ENCODE measurements around the gene SDK1. TPM values are rescaled to one million over a fixed set of nuclear protein-coding genes. Genes with fewer than 3 reads are reported as not detected.

SDK1 gene
- total and polyA plus RNA-seq, 2 donors (not counting 3 experiments of a cell fraction or from before 2014, with no cell fraction given) = 1.6 to 3.9 TPM

DNA sequence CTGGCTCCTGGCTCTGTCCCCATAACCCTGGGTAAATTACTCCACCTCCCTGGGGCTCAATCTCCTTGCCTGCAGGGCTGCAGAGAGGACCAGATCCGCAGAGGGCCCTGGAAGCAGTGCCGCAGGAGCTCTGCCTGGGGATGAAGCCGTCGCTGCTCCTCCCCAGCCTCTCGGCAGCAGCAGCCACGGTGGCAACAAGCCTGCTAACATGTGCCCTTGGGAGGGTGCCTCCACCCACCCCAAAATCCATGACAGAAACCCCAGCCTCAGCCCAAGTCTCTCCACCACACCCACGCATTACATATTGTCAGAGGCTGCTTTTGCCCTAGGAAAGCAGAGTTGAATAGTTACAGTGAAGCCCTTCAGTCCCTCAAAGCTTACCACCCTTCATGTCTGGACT lies 894.6 kb downstream of the SDK1 start:
- Histone ChIP-seq H3K79me2 (ENCODE audit: control insufficient read depth, insufficient read depth, low read length) (no peaks in the 10 kb centered on the region), H2AFZ (ENCODE audit: low read depth, low read length) (no peak overlapping the region), H3K4me3 (replicated peaks in 1 of 3; ENCODE audit: insufficient read depth in 1 of 3, low read depth in 1 of 3, low read length in 3 of 3) (no peak overlapping the region), H3K27me3 (ENCODE audit: control insufficient read depth in 2 of 2, insufficient read depth in 2 of 2, low read length in 2 of 2) (no peaks in the 10 kb centered on the region), H3K9me3 (replicated peaks; ENCODE audit: control insufficient read depth, insufficient read depth, low read length) (no peaks in the 10 kb centered on the region), H3K27ac (ENCODE audit: insufficient read depth, low read depth, low read length) (no peak overlapping the region), H3K4me1 (ENCODE audit: control insufficient read depth, extremely low read depth, insufficient read depth, low read length) (no peaks in the 10 kb centered on the region), H3K9ac (replicated peaks; ENCODE audit: extremely low read depth, insufficient read depth, low read length) (no peak overlapping the region), H4K20me1 (replicated peaks; ENCODE audit: control insufficient read depth, extremely low read depth, insufficient read depth, low read length) (no peaks in the 10 kb centered on the region), H3K4me2 (ENCODE audit: insufficient read depth, low read length) (no peak overlapping the region), H3K9me1 (replicated peaks; ENCODE audit: control insufficient read depth, extremely low read depth, insufficient read depth, low read length) (no peaks in the 10 kb centered on the region), H3K36me3 (ENCODE audit: control insufficient read depth in 2 of 2, extremely low read depth in 1 of 2, insufficient read depth in 2 of 2, low read length in 2 of 2) (no peaks in the 10 kb centered on the region)
- DNase-seq (ENCODE audit: low read depth, low spot score) (no peak), FAIRE-seq (no peak)
- CTCF ChIA-PET = no interaction called here
- no peak for TF ChIP-seq GATA2 (IDR thresholded peaks at IDR 0.05; ENCODE audit: insufficient read depth, insufficient read length, low read depth, low read length)
- no peak for TF ChIP-seq MYC (IDR thresholded peaks at IDR 0.05; ENCODE audit: low read depth, low read length)
- no peak for TF ChIP-seq POLR2A (IDR thresholded peaks at IDR 0.05; ENCODE audit: low read depth, low read length)
- TF ChIP-seq JUN (IDR thresholded peaks at IDR 0.05; ENCODE audit: borderline replicate concordance, insufficient read depth, insufficient read length, low read depth) = no peak
- TF ChIP-seq POLR2AphosphoS5 (IDR thresholded peaks at IDR 0.05; ENCODE audit: insufficient read depth, low read depth, low read length) = no peak
- TF ChIP-seq, protein P1, sequence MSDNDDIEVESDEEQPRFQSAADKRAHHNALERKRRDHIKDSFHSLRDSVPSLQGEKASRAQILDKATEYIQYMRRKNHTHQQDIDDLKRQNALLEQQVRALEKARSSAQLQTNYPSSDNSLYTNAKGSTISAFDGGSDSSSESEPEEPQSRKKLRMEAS (IDR thresholded peaks at IDR 0.05; ENCODE audit: insufficient read depth, insufficient read length) = no peak
- TF ChIP-seq, protein P2, sequence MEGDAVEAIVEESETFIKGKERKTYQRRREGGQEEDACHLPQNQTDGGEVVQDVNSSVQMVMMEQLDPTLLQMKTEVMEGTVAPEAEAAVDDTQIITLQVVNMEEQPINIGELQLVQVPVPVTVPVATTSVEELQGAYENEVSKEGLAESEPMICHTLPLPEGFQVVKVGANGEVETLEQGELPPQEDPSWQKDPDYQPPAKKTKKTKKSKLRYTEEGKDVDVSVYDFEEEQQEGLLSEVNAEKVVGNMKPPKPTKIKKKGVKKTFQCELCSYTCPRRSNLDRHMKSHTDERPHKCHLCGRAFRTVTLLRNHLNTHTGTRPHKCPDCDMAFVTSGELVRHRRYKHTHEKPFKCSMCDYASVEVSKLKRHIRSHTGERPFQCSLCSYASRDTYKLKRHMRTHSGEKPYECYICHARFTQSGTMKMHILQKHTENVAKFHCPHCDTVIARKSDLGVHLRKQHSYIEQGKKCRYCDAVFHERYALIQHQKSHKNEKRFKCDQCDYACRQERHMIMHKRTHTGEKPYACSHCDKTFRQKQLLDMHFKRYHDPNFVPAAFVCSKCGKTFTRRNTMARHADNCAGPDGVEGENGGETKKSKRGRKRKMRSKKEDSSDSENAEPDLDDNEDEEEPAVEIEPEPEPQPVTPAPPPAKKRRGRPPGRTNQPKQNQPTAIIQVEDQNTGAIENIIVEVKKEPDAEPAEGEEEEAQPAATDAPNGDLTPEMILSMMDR (IDR thresholded peaks at IDR 0.05; ENCODE audit: extremely low read depth in 1 of 2, insufficient read depth in 1 of 2, low read depth in 1 of 2, low read length in 2 of 2) = no peak
- TF ChIP-seq EZH2 (IDR thresholded peaks at IDR 0.05; ENCODE audit: borderline replicate concordance, low read depth, low read length, severe bottlenecking) = no peak
- no peak for TF ChIP-seq FOS (IDR thresholded peaks at IDR 0.05; ENCODE audit: borderline replicate concordance, insufficient read depth, low read length)
- no TSS peak for BruUV-seq (replicated peaks)
- dilution Hi-C loops (cut with MboI; ENCODE audit: extremely low pct_ligation_motif_present, low sequenced_read_pairs) (no loop called here), intact Hi-C loops (cut with micrococcal nuclease) (no loop called here)
- POLR2A ChIA-PET = no interaction called here

Data from endothelial cell of umbilical vein (primary cell).